Neural progenitor cell (in vitro differentiated cells): ENCODE results near the gene KLF11. TPM values are rescaled to one million over a fixed set of nuclear protein-coding genes. Genes with fewer than 3 reads are reported as not detected.

ENCODE experiments used
- DNase-seq: peaks from one replicate; pipeline ENCODE4 v3.0.0-alpha.2; 2016; ENCODE audit warnings: low spot score
- H2AFZ ChIP-seq: fragments of 200-600 bp; sonication (generic); replicated peaks from 2 replicates; pipeline ENCODE4 v1.6.1; 2016; ENCODE audit warnings: antibody characterized with exemption
- H3F3A ChIP-seq: fragments of 200-600 bp; sonication (generic); 2 replicates; pipeline ENCODE4 v1.6.1; 2016; ENCODE audit warnings: antibody characterized with exemption, low read depth
- H3K27ac ChIP-seq: fragments of 200-600 bp; sonication (generic); 2 replicates; pipeline ENCODE4 v1.5.1; 2016; ENCODE audit warnings: mild to moderate bottlenecking
- H3K27me3 ChIP-seq: fragments of 200-600 bp; sonication (generic); 2 replicates; pipeline ENCODE4 v1.6.1; 2016; ENCODE audit warnings: mild to moderate bottlenecking, moderate library complexity
- H3K36me3 ChIP-seq: fragments of 200-600 bp; sonication (generic); 2 replicates; pipeline ENCODE4 v1.5.1; 2016
- H3K4me1 ChIP-seq: fragments of 200-600 bp; sonication (generic); 2 replicates; pipeline ENCODE4 v1.6.1; 2016; ENCODE audit warnings: mixed run types
- H3K4me2 ChIP-seq: fragments of 200-600 bp; sonication (generic); 2 replicates; pipeline ENCODE4 v1.6.1; 2016
- H3K4me3 ChIP-seq: fragments of 200-600 bp; sonication (generic); 2 replicates; pipeline ENCODE4 v1.5.1; 2016
- H3K79me2 ChIP-seq: fragments of 200-600 bp; sonication (generic); 2 replicates; pipeline ENCODE4 v1.6.1; 2016; ENCODE audit warnings: low read depth
- H3K9ac ChIP-seq: fragments of 200-600 bp; sonication (generic); 2 replicates; pipeline ENCODE4 v1.6.1; 2016
- H3K9me3 ChIP-seq: fragments of 200-600 bp; sonication (generic); 2 replicates; pipeline ENCODE4 v1.5.1; 2016; ENCODE audit warnings: low read depth
- H4K20me1 ChIP-seq: fragments of 200-600 bp; sonication (generic); 2 replicates; pipeline ENCODE4 v1.6.1; 2016; ENCODE audit warnings: low read depth
- H3K27ac Mint-ChIP-seq: 3 replicates; pipeline ENCODE4 v1.8.0; 2021; ENCODE audit warnings: mixed read lengths
- H3K27me3 Mint-ChIP-seq: 2 replicates; pipeline ENCODE4 v1.8.0; 2022; ENCODE audit warnings: low read depth, mild to moderate bottlenecking, inconsistent platforms, moderate library complexity, mixed read lengths; ENCODE audit not compliant: insufficient read depth
- H3K36me3 Mint-ChIP-seq: 3 replicates; pipeline ENCODE4 v1.8.0; 2021; ENCODE audit warnings: mixed read lengths
- H3K4me1 Mint-ChIP-seq: 3 replicates; pipeline ENCODE4 v1.8.0; 2021; ENCODE audit warnings: mixed read lengths
- H3K4me3 Mint-ChIP-seq: 3 replicates; pipeline ENCODE4 v1.8.0; 2021; ENCODE audit warnings: mild to moderate bottlenecking, moderate library complexity, mixed read lengths
- H3K9me3 Mint-ChIP-seq: 3 replicates; pipeline ENCODE4 v1.8.0; 2020; ENCODE audit warnings: mixed read lengths
- CTCF ChIP-seq: fragments of 200-600 bp; sonication (generic); IDR thresholded peaks from 2 replicates; pipeline ENCODE4 v1.5.1; 2017; ENCODE audit warnings: antibody characterized with exemption, mild to moderate bottlenecking
- EZH2 ChIP-seq: fragments of 200-600 bp; sonication (generic); IDR thresholded peaks from 2 replicates; pipeline ENCODE4 v1.6.1; 2017; ENCODE audit warnings: antibody characterized with exemption, mild to moderate bottlenecking, moderate library complexity
- EZH2phosphoT487 ChIP-seq: fragments of 200-600 bp; sonication (generic); IDR thresholded peaks from 2 replicates; pipeline ENCODE4 v1.6.1; 2017; ENCODE audit warnings: antibody characterized with exemption
- total RNA-seq: library from RNA; depleted of rRNA; stranded (reverse); fragments of >200 nt; gene quantifications from 2 replicates; pipeline ENCODE4 v1.2.3, GENCODE V29; 2015; ENCODE audit warnings: low replicate concordance

The KLF11 gene
- total RNA-seq, 1 donor from 2014 or later: 9.7 TPM

GRCh38 chr2:10005461-10006235 lies 37.7 kb upstream of the KLF11 start:
- H3K4me1 Mint-ChIP-seq: peaks cover 30% of the 10 kb centered on the region
- Histone ChIP-seq H3K36me3 (no peaks in the 10 kb centered on the region), H3K9me3 (no peaks in the 10 kb centered on the region)

GRCh38 chr2:10006236-10007161 lies 36.9 kb upstream of the KLF11 start:
- H2AFZ ChIP-seq: no peak overlapping the region
- H3K4me2 ChIP-seq: no peak overlapping the region
- TF ChIP-seq CTCF (no peak), EZH2phosphoT487 (no peak), EZH2 (no peak)
- no peak overlapping the region for H3K9ac ChIP-seq
- no peak for DNase-seq
- Mint-ChIP-seq H3K36me3 (no peaks in the 10 kb centered on the region), H3K9me3 (no peaks in the 10 kb centered on the region), H3K4me3 (no peak overlapping the region), H3K27ac (peak overlapping the region; percentile 55), H3K27me3 (peaks cover 5% of the 10 kb centered on the region), H3K4me1 (peaks cover 30% of the 10 kb centered on the region)
- H3F3A ChIP-seq: no peaks in the 10 kb centered on the region
- no peaks in the 10 kb centered on the region for H3K36me3 ChIP-seq
- H3K79me2 ChIP-seq: no peaks in the 10 kb centered on the region
- no peaks in the 10 kb centered on the region for H4K20me1 ChIP-seq
- no peak overlapping the region for H3K4me3 ChIP-seq
- no peaks in the 10 kb centered on the region for H3K4me1 ChIP-seq
- no peak overlapping the region for H3K27ac ChIP-seq
- H3K9me3 ChIP-seq: no peaks in the 10 kb centered on the region
- H3K27me3 ChIP-seq: no peaks in the 10 kb centered on the region

More at GRCh38 chr2:10005461-10006235, 37.7 kb upstream of the KLF11 start:
- H3K4me3 ChIP-seq: no peak overlapping the region
- H2AFZ ChIP-seq: no peak overlapping the region
- H3K4me3 Mint-ChIP-seq: no peak overlapping the region
- H3K4me1 ChIP-seq: no peaks in the 10 kb centered on the region
- no peaks in the 10 kb centered on the region for H3K36me3 Mint-ChIP-seq
- no peaks in the 10 kb centered on the region for H3K9me3 Mint-ChIP-seq
- no peak overlapping the region for H3K9ac ChIP-seq
- DNase-seq: no peak
- H3K27ac ChIP-seq: no peak overlapping the region
- H3K27me3 Mint-ChIP-seq: peaks cover 5% of the 10 kb centered on the region
- H3F3A ChIP-seq: no peaks in the 10 kb centered on the region
- no peak overlapping the region for H3K27ac Mint-ChIP-seq
- no peaks in the 10 kb centered on the region for H3K79me2 ChIP-seq
- H3K4me2 ChIP-seq: no peak overlapping the region
- no peaks in the 10 kb centered on the region for H4K20me1 ChIP-seq
- H3K27me3 ChIP-seq: no peaks in the 10 kb centered on the region
- TF ChIP-seq EZH2phosphoT487 (no peak), CTCF (no peak), EZH2 (no peak)

- no peak for DNase-seq
- H3K9ac ChIP-seq: no peak overlapping the region
- no peak overlapping the region for H3K4me2 ChIP-seq
- H3K36me3 ChIP-seq: no peaks in the 10 kb centered on the region
- no peaks in the 10 kb centered on the region for H3K4me1 ChIP-seq
- TF ChIP-seq EZH2: no peak
- TF ChIP-seq CTCF: no peak
- no peak for TF ChIP-seq EZH2phosphoT487
- Mint-ChIP-seq H3K36me3 (no peaks in the 10 kb centered on the region), H3K27ac (no peak overlapping the region), H3K27me3 (peaks cover 5% of the 10 kb centered on the region), H3K9me3 (no peaks in the 10 kb centered on the region), H3K4me1 (peaks cover 30% of the 10 kb centered on the region), H3K4me3 (no peak overlapping the region)
- H3K4me3 ChIP-seq: no peak overlapping the region
- H3K27ac ChIP-seq: no peak overlapping the region
- H2AFZ ChIP-seq: no peak overlapping the region
- H3K27me3 ChIP-seq: no peaks in the 10 kb centered on the region
- no peaks in the 10 kb centered on the region for H3F3A ChIP-seq
- no peaks in the 10 kb centered on the region for H4K20me1 ChIP-seq
- H3K79me2 ChIP-seq: no peaks in the 10 kb centered on the region
- no peaks in the 10 kb centered on the region for H3K9me3 ChIP-seq
Measured at GRCh38 chr2:10007435-10007834, 35.9 kb upstream of the KLF11 start.
